Brain microvascular endothelial cell (primary cell): ENCODE data around the gene CSNK1A1.
"Not testable (repeated sequence)": the region's sequence is repeated elsewhere in the genome, so short reads cannot be mapped to it uniquely, and the experiment has no call there.

Source experiments
- DNase-seq: peaks from one replicate; pipeline ENCODE4 v3.0.0-alpha.2; 2020
- H3K27ac ChIP-seq: fragments of 250-450 bp; sonication (Bioruptor Pico); 2 replicates; pipeline ENCODE4 v1.5.1; 2020; ENCODE audit warnings: mild to moderate bottlenecking, moderate library complexity
- H3K27me3 ChIP-seq: fragments of 250-450 bp; sonication (Bioruptor Pico); replicated peaks from 2 replicates; pipeline ENCODE4 v1.5.1; 2020; ENCODE audit warnings: mild to moderate bottlenecking
- H3K36me3 ChIP-seq: fragments of 250-450 bp; sonication (Bioruptor Pico); replicated peaks from 2 replicates; pipeline ENCODE4 v1.5.1; 2020; ENCODE audit warnings: mild to moderate bottlenecking
- H3K4me3 ChIP-seq: 2 replicates; pipeline ENCODE4 v1.5.1; 2011; ENCODE audit warnings: low read depth, mild to moderate bottlenecking, control low read depth, low read length, moderate library complexity
- CTCF ChIP-seq: IDR thresholded peaks from 2 replicates; pipeline ENCODE4 v1.5.1; 2011; ENCODE audit warnings: low read depth, mild to moderate bottlenecking, moderate library complexity, low read length, control low read depth, inconsistent platforms; ENCODE audit errors: missing control alignments
- in situ Hi-C: cut with HindIII; loops from 2 replicates; pipeline ENCODE4 v1.10.0; 2017; ENCODE audit warnings: low sequenced_read_pairs, low pct_ligation_motif_present

CSNK1A1 gene

DNA sequence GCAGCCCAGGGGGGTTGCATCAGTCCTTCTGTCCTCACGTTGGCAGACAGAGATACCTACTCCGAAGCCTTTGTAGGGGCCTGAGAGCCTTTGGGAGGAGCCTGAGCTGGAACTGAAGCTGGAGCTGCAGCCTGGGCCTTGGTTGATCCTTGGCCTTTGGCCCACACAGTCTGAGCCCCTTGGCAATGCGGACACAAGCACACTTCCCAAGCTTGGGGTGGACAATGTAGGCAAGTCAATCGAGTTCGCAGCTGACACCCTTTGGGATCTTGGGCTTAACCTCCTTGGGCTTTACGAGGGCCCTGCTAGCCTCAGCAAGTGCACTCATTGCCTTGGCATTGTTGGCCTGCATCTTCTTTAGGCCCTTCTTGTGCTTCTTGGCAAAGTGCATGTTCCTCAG, 5.9 kb downstream of the CSNK1A1 start:
- Histone ChIP-seq H3K4me3 (no peak overlapping the region), H3K27ac (no peak overlapping the region), H3K27me3 (no peaks in the 10 kb centered on the region), H3K36me3 (peaks cover 62% of the 10 kb centered on the region)
- DNase-seq = no peak
- in situ Hi-C loops = no loop called here
- no peak for TF ChIP-seq CTCF

GRCh38 chr5:149544028-149544420, 7.2 kb downstream of the CSNK1A1 start:
- Histone ChIP-seq H3K27ac (no peak overlapping the region), H3K36me3 (peaks cover 57% of the 10 kb centered on the region), H3K27me3 (no peaks in the 10 kb centered on the region), H3K4me3 (no peak overlapping the region)
- no peak for DNase-seq
- TF ChIP-seq CTCF = no peak
- in situ Hi-C loops = no loop called here

- TF ChIP-seq CTCF = no peak
- in situ Hi-C loops = no loop called here
- Histone ChIP-seq H3K4me3 (no peak overlapping the region), H3K27ac (no peak overlapping the region), H3K27me3 (no peaks in the 10 kb centered on the region), H3K36me3 (peaks cover 53% of the 10 kb centered on the region)
- DNase-seq = no peak
Observed at GRCh38 chr5:149543361-149544027, 7.7 kb downstream of the CSNK1A1 start.

- DNase-seq = no peak
- TF ChIP-seq CTCF = no peak
- in situ Hi-C loops = no loop called here
- no peak overlapping the region for H3K4me3 ChIP-seq
- H3K27me3 ChIP-seq = no peaks in the 10 kb centered on the region
- H3K27ac ChIP-seq = no peak overlapping the region
- peaks cover 56% of the 10 kb centered on the region for H3K36me3 ChIP-seq
Observed at GRCh38 chr5:149541893-149542292, 9.3 kb downstream of the CSNK1A1 start.

- no peak for DNase-seq
- Histone ChIP-seq H3K36me3 (peaks cover 59% of the 10 kb centered on the region), H3K27ac (no peak overlapping the region), H3K4me3 (no peak overlapping the region), H3K27me3 (no peaks in the 10 kb centered on the region)
- TF ChIP-seq CTCF = no peak
- in situ Hi-C loops = no loop called here
Observed at GRCh38 chr5:149540089-149540488, 11.2 kb downstream of the CSNK1A1 start.

DNA sequence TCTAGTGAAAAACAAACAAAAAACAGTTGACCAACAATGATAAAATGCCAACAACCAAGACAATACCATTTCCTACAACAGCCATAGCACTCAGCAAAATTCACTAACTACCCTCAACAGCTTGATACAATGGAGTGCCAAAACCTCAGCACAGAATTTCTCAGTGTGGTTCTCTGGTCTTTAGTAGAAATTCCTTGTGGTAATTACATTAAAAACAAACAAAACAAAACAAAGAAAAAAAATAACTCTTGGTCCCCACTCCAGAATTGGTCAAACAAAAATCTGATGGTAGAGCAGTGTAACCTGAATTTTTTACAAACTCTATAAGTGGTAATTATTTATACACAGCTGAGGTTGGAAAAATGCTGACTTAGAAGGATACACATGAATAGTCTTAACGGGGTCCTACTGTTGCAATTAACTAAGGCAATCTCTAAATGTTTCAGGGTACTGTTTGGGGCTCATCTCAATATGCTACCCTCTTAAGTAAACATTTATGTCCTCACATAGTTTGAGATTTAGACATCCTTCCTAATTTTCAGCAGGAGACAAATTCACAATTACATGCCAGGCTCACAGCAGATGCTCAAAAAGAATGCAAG, 13.8 kb downstream of the CSNK1A1 start:
- Histone ChIP-seq H3K27me3 (no peaks in the 10 kb centered on the region), H3K27ac (no peak overlapping the region), H3K4me3 (no peak overlapping the region), H3K36me3 (peaks cover 44% of the 10 kb centered on the region)
- in situ Hi-C loops = no loop called here
- TF ChIP-seq CTCF = no peak
- DNase-seq = no peak

DNA sequence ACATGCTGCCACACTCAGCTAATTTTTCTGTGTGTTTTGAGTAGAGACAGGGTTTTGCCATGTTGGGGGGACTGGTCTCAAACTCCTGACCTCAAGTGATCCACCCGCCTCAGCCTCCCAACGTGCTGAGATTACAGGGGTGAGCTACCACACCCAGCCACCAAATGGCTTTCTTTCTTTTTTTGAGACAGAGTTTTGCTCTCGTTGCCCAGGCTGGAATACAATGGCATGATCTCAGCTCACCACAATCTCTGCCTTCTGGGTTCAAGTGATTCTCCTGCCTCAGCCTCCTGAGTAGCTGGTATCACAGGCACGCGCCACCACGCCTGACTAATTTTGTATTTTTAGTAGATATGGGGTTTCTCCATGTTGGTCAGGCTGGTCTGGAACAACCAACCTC, 15.5 kb downstream of the CSNK1A1 start:
- peaks cover 35% of the 10 kb centered on the region for H3K36me3 ChIP-seq
- H3K27me3 ChIP-seq, H3K4me3 ChIP-seq, in situ Hi-C loops, H3K27ac ChIP-seq, DNase-seq: not testable (repeated sequence)
